ENCODE data around the gene SUGP2. TPM values are rescaled to one million over a fixed set of nuclear protein-coding genes. Genes with fewer than 3 reads are reported as not detected.

The SUGP2 gene
- polyA plus RNA-seq, 1 donor from 2014 or later: 204 TPM

GRCh38 chr19:18943465-18943864, 89.9 kb downstream of the SUGP2 start:
- TF ChIP-seq EP300 (conservative IDR thresholded peaks at IDR 0.05; ENCODE audit: poor library complexity, severe bottlenecking): no peak
- TF ChIP-seq REST (IDR thresholded peaks at IDR 0.05; ENCODE audit: borderline replicate concordance): no peak
- no peak for TF ChIP-seq SMC3 (conservative IDR thresholded peaks at IDR 0.05; ENCODE audit: poor library complexity)
- no peak for TF ChIP-seq CTCF (IDR thresholded peaks at IDR 0.05; ENCODE audit: poor library complexity, severe bottlenecking)
- no peak for TF ChIP-seq RAD21 (conservative IDR thresholded peaks at IDR 0.05)
- Histone ChIP-seq H3K9me2 (ENCODE audit: insufficient read depth, low read length) (no peaks in the 10 kb centered on the region), H3F3A (ENCODE audit: insufficient read depth, low read length, poor library complexity, severe bottlenecking) (no peaks in the 10 kb centered on the region), H3K27me3 (ENCODE audit: insufficient read depth, low read depth, low read length) (no peaks in the 10 kb centered on the region), H4K20me1 (ENCODE audit: insufficient read depth) (no peaks in the 10 kb centered on the region), H3K27ac (ENCODE audit: low read length) (no peak overlapping the region), H2AFZ (ENCODE audit: low read depth, low read length) (no peak overlapping the region), H3K4me2 (ENCODE audit: low read length) (no peak overlapping the region), H3K36me3 (ENCODE audit: insufficient read depth, low read length) (no peaks in the 10 kb centered on the region), H3K79me2 (replicated peaks; ENCODE audit: insufficient read depth, low read length) (peaks cover 3% of the 10 kb centered on the region), H3K9me3 (ENCODE audit: low read length) (no peaks in the 10 kb centered on the region), H3K9ac (ENCODE audit: low read length) (no peak overlapping the region), H3K4me3 (ENCODE audit: low read length) (no peak overlapping the region)

- Histone ChIP-seq H3K4me3 (ENCODE audit: low read length) (no peak overlapping the region), H3K79me2 (replicated peaks; ENCODE audit: insufficient read depth, low read length) (peaks cover 3% of the 10 kb centered on the region), H3K4me2 (ENCODE audit: low read length) (no peak overlapping the region), H3F3A (ENCODE audit: insufficient read depth, low read length, poor library complexity, severe bottlenecking) (no peaks in the 10 kb centered on the region), H4K20me1 (ENCODE audit: insufficient read depth) (no peaks in the 10 kb centered on the region), H3K27me3 (ENCODE audit: insufficient read depth, low read depth, low read length) (no peaks in the 10 kb centered on the region), H3K9me2 (ENCODE audit: insufficient read depth, low read length) (no peaks in the 10 kb centered on the region), H2AFZ (ENCODE audit: low read depth, low read length) (no peak overlapping the region), H3K36me3 (ENCODE audit: insufficient read depth, low read length) (no peaks in the 10 kb centered on the region), H3K27ac (ENCODE audit: low read length) (no peak overlapping the region), H3K9ac (ENCODE audit: low read length) (no peak overlapping the region), H3K9me3 (ENCODE audit: low read length) (no peaks in the 10 kb centered on the region)
- TF ChIP-seq EP300 (conservative IDR thresholded peaks at IDR 0.05; ENCODE audit: poor library complexity, severe bottlenecking) (no peak), REST (IDR thresholded peaks at IDR 0.05; ENCODE audit: borderline replicate concordance) (no peak), RAD21 (conservative IDR thresholded peaks at IDR 0.05) (no peak), MXI1 (conservative IDR thresholded peaks at IDR 0.05; ENCODE audit: poor library complexity, severe bottlenecking) (no peak), EZH2 (IDR thresholded peaks at IDR 0.05; ENCODE audit: borderline replicate concordance, insufficient read depth, low read length, poor library complexity, severe bottlenecking) (no peak), SMC3 (conservative IDR thresholded peaks at IDR 0.05; ENCODE audit: poor library complexity) (no peak), CTCF (IDR thresholded peaks at IDR 0.05; ENCODE audit: poor library complexity, severe bottlenecking) (no peak), TAF1 (IDR thresholded peaks at IDR 0.05; ENCODE audit: low read depth) (no peak)
Observed at GRCh38 chr19:18942692-18943091, 90.6 kb downstream of the SUGP2 start.

Data from neural cell (in vitro differentiated cells).